Panc1 (cell line): ENCODE measurements around the gene MRPL27.

Source experiments
- CTCF ChIP-seq: fragments of 450-650 bp; IDR thresholded peaks from 2 replicates; pipeline ENCODE4 v1.5.1; 2017; ENCODE audit warnings: mild to moderate bottlenecking
- POLR2AphosphoS5 ChIP-seq: IDR thresholded peaks from 2 replicates; pipeline ENCODE4 v1.6.1; 2012; ENCODE audit warnings: mild to moderate bottlenecking, low read depth, low read length, moderate library complexity
- REST ChIP-seq, 2 experiments: IDR thresholded peaks; 2 replicates each; pipeline ENCODE4 v1.6.1; 2011 to 2012; ENCODE audit warnings: low read depth in 2 of 2, control low read depth in 1 of 2, low read length in 1 of 2, mild to moderate bottlenecking in 1 of 2, moderate library complexity in 1 of 2; ENCODE audit not compliant: insufficient read depth in 1 of 2
- TCF7L2 ChIP-seq: IDR thresholded peaks from 2 replicates; pipeline ENCODE4 v1.6.1; 2011; ENCODE audit warnings: mild to moderate bottlenecking, low read depth, low read length, inconsistent platforms

- TF ChIP-seq CTCF (no peak), TCF7L2 (no peak), POLR2AphosphoS5 (no peak), REST (IDR thresholded peaks at IDR 0.05; ENCODE audit: insufficient read depth in 1 of 2, low read depth in 2 of 2, low read length in 1 of 2) (no peak)
These were observed 694 bp downstream of the MRPL27 start for GRCh38 chr17:50372222-50372757.
